GM19240 (cell line): ENCODE data around the gene IGHMBP2.
A peak's percentile ranks its signal among the peaks of the same experiment; 100 is the strongest.

Source experiments
- DNase-seq: peaks from one replicate; pipeline ENCODE4 v3.0.0; 2011; ENCODE audit warnings: low spot score; ENCODE audit not compliant: insufficient read length

IGHMBP2 gene

GRCh38 chr11:68890490-68891231 is 13.0 kb upstream of the IGHMBP2 start:
- no peak for DNase-seq

GRCh38 chr11:68891351-68891948 is 12.2 kb upstream of the IGHMBP2 start:
- no peak for DNase-seq

GRCh38 chr11:68892576-68892975 is 11.1 kb upstream of the IGHMBP2 start:
- DNase-seq = no peak

- no peak for DNase-seq
Measured at GRCh38 chr11:68893282-68893681, 10.4 kb upstream of the IGHMBP2 start.

GRCh38 chr11:68896171-68896959 is 7.3 kb upstream of the IGHMBP2 start:
- no peak for DNase-seq

GRCh38 chr11:68897441-68897840 is 6.2 kb upstream of the IGHMBP2 start:
- DNase-seq = no peak

GRCh38 chr11:68900835-68901381 is 2.8 kb upstream of the IGHMBP2 start:
- DNase-seq = no peak

- DNase-seq = peak; percentile 19
Measured at GRCh38 chr11:68904248-68904847, 657 bp downstream of the IGHMBP2 start.

- no peak for DNase-seq
Measured at GRCh38 chr11:68905421-68906360, 2.0 kb downstream of the IGHMBP2 start.

GRCh38 chr11:68908273-68908672 is 4.6 kb downstream of the IGHMBP2 start:
- no peak for DNase-seq

- DNase-seq = no peak
Measured at GRCh38 chr11:68910965-68911364, 7.3 kb downstream of the IGHMBP2 start.

GRCh38 chr11:68911731-68912130 is 8.0 kb downstream of the IGHMBP2 start:
- DNase-seq = no peak

GRCh38 chr11:68912254-68912653 is 8.6 kb downstream of the IGHMBP2 start:
- DNase-seq = no peak

- no peak for DNase-seq
Measured at GRCh38 chr11:68913188-68913587, 9.5 kb downstream of the IGHMBP2 start.

GRCh38 chr11:68914761-68915160 is 11.1 kb downstream of the IGHMBP2 start:
- DNase-seq = no peak

- DNase-seq = no peak
Measured at GRCh38 chr11:68916439-68916838, 12.7 kb downstream of the IGHMBP2 start.

- DNase-seq = no peak
Measured at GRCh38 chr11:68923614-68924013, 19.9 kb downstream of the IGHMBP2 start.

GRCh38 chr11:68924073-68924925 is 20.6 kb downstream of the IGHMBP2 start:
- no peak for DNase-seq

GRCh38 chr11:68925611-68926010 is 21.9 kb downstream of the IGHMBP2 start:
- no peak for DNase-seq
